SKM-1 treated with dmso at 0.1 percent for 144 hours (cell line): ENCODE measurements around the gene GANC.
A peak's percentile ranks its signal among the peaks of the same experiment; 100 is the strongest.

Experiments used
- DNase-seq: peaks from one replicate; lab custom pipeline; 2025; ENCODE audit not compliant: unreplicated experiment; lab: John Stamatoyannopoulos, UW

Gene GANC

GRCh38 chr15:42373936-42374335 is 100.9 kb downstream of the GANC start:
- DNase-seq, result no peak

DNA sequence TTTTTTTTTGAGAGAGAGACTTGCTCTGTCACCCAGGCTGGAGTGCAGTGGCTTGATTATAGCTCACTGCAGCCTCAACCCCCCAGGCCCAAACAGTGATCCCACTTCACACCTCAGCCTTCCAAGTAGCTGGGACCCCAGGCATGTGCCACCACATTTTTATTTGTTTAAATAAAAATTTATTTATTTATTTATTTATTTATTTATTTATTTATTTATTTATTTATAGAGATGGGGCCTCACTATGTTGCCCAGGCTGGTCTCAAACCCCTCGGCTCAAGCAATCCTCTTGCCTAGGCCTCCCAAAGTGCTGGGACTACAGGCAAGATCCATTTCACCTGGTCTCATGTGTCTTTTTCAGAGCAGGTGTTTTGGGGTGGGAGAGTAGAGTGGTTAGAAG is 101.8 kb downstream of the GANC start:
- DNase-seq, result no peak

DNA sequence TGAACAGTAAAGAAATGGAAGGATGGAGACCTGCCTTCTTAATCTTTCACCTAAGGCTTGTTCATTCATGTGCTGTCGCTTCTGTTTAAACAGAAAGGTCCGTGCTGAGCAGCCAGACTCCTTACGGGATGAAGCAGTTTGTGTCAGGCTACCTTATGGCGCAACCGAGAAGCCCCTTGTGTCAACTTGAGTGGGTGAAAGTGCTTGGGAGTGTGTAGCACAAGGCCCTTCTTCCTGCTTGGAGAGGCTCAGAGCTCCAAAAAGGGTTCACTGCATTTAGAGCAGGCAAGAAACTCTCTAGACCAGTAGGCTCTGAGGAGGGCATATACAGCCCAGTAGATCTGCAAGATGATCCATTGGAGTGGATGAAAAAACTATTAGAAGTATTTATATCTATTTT is 102.3 kb downstream of the GANC start:
- DNase-seq, result no peak

DNA sequence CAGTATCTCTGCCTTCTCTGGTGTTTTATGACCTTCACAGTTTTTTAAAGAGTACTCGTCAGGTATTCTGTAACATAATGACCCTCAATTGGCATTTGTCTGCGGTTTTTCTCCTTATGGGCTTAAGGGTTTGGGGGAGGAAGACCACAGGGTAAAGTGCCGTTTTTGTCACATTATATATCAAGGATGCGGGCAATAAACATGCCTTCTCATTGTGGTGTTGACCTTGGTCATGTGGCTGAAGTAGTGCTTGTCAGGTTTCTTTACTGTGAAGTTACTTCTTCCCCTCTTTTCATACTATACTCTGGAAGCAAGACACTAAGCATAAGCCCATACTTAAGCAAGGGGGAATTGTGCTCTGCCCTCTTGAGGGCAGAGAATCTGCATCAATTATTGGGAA is 102.9 kb downstream of the GANC start:
- no peak for DNase-seq

DNA sequence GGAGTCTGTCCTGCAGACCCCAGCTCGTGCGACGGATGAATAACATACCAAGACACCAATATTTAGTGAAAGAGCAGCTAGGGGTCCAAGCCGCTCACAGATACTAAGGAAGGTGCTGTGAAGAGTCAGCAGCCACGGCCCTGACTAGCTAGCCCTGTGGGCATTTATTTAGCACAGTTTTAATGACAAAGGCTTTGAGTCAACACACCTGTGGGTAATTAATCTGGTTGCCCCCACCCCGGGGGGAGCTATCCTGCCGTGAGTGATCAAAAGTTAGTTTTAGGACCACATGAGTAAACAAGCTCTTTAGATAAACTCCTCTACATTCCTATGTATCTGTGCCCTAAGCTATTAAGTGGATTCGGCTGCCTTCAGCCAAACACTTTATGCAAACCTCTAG is 105.0 kb downstream of the GANC start:
- no peak for DNase-seq

DNA sequence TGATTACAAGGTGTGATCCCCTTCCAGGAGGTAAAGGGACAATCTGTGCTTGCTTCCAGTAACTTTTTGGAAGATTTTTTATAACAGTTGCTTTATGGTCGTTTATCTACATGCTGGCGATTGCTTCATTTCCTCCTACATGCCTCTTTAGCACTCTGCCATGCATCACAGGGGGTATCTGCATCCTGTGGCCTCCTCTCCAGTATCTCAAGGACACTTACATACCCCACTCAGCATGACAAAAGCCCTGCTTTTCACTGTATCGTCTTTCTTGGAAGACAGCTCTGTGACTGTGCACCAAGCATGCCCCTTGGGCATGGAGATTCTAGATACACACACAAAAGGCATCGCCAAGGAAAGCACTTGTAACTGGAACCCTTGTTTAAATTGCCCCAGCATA is 111.6 kb downstream of the GANC start:
- DNase-seq, result no peak

- peak; percentile 69 for DNase-seq
Measured at GRCh38 chr15:42385206-42385979, 112.4 kb downstream of the GANC start.

DNA sequence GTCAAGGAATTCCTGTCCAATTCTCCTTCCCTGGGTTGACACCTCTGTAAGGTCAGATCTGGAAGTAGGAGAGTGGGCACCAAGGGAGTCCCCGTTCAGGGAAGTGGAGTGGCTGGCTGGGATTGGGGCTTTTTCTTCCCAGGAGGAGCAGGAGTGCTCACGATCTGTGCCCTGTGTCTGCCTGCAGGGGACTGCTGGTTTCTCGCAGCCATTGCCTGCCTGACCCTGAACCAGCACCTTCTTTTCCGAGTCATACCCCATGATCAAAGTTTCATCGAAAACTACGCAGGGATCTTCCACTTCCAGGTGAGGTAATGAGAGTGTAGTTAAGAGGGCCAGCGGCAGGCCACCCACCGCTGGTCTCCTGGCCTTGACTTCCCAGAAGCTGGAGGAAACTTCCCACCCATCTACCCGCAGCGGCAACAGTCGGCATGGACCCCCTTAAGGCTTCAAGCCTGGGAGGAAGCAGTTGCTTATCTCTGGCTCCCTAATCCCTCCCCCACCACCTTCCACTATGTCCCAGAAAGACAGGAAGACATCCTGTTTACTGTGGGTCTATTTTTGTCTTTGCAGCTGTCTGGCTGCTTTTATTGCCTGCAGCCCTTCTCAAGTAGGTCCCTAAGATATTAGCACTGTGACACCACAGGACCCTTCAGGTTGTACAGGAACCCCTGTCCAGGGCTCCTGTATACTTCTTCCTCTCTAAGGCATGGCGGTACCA is 113.1 kb downstream of the GANC start:
- DNase-seq, result no peak

- no peak for DNase-seq
Measured at GRCh38 chr15:42387603-42388002, 114.6 kb downstream of the GANC start.

DNA sequence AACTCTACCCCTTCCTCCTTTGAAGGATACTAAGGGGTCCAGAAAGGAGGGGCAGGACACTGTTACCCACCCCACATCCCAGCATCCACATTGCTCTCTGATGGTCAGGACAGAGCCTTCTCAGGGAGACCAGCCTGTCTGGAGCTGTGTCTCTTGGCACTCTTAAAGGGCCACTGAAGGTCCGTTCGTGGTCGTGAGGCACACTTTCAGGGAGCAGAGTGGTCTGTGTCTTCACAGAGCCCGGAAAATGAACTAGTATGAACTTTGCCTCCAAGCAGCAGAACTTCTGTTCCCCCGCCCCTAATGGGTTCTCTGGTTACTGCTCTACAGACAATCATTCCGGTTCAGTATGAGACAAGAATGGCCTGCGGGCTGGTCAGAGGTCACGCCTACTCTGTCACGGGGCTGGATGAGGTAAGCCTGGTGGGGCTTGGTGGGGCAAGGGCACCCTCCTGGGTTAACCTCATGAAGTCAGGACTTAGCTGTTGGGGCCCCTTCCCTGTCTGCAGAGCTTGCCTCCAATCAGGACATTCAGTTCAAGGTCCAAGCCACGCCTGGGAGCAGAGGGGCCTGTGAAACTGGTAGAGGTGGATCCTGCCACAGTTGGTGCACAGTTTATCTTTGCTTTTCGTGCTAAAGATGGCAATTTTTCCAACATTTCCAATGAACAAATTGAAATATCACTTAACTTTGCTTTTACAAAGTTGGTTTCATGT is 119.5 kb downstream of the GANC start:
- no peak for DNase-seq

DNA sequence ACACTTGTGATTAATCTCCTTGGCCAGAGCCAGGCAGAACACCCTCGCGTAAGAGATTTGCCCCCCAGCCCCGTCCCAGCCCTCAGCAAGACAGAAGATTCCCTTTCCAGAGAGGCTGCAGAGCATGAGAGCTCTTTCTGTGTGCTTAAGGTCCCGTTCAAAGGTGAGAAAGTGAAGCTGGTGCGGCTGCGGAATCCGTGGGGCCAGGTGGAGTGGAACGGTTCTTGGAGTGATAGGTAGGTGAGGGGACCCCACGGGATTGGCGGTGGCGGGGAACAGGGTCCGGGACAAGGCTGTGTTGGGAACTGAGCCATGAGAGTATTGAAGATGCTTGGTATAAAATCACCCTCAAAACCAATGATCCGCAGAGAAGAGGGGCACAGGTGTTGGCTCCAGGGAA is 121.1 kb downstream of the GANC start:
- DNase-seq, result no peak

DNA sequence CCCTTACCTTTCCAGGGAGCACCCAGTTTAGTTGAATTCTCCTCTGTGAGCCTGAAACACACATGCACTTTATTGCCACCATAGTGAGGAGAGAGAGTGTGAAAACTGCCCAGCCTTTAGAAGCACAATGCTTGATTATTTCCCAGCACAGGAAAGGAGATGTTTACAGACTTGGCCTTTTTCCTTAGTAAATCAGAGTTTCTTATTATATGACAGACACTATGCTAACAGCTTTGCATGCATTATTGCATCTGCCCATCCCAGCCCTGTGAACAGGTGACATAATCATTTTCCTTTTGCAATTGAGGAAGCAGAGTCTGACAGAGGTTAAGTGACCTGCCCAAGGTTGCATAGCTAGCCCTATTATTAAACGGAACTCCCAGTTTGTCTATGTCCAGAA is 122.8 kb downstream of the GANC start:
- DNase-seq, result no peak

- DNase-seq, result no peak
Measured at GRCh38 chr15:42401544-42402454, 128.8 kb downstream of the GANC start.

DNA sequence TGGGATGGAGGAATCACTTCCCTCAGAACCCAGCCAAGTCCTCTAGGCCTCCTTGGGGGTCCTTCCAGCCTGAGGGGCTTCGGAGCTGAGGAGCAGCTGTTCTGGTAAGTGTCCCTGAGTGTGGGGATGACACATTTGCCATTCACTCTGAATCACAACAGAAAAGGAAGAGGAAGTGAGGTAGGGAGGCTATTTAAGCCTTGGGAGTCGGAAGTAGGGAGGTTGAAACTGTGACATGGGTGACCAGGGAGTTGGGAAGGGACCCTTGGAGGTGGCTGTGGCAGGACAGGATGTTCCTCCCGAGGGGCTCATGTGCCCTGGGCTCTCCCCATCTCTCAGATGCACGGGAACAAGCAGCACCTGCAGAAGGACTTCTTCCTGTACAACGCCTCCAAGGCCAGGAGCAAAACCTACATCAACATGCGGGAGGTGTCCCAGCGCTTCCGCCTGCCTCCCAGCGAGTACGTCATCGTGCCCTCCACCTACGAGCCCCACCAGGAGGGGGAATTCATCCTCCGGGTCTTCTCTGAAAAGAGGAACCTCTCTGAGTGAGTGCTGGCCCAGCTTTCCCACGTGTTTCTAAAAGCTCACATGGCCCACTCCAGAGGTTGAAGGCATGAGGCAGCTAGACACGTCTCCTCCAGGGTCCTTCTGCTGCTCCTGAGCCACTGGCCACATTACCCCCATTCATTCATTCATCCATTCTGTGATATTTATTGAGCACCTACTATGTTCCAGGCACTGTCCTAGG is 129.6 kb downstream of the GANC start:
- peak; percentile 9 for DNase-seq

- no peak for DNase-seq
Measured at GRCh38 chr15:42403389-42403788, 130.4 kb downstream of the GANC start.

- no peak for DNase-seq
Measured at GRCh38 chr15:42404461-42405235, 131.6 kb downstream of the GANC start.

DNA sequence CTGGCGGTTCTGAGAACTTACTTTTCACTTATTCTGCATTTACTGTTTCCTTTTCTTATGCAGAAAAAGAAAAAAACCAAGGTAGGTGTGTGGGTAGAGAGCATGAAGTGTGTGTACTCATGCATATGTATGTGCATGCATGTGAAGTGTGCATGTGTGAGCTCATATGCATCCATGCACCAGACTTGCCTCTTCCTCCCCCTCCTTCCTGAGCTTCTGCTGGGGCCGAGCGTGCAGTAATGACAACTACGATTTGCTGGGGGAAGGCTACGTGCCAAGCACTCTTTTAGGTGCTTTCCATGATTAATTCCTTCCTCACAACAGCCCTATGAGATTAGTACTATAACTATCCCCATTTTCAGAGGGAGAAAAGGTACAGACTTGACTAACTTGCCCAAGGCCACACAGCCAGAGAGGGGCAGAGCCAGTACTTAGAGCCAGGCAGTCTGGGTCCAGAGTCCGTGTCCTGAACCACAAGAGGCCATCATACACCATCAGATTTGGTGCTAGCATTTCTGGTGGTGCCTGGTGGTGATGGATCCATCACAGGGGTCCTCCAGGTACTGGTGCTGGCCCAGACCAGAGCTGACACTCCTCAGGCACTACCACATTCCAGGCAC is 133.0 kb downstream of the GANC start:
- no peak for DNase-seq
